Tibial nerve (tissue), 3 donors: ENCODE measurements around the gene SEL1L2.

Source experiments
- CTCF ChIP-seq, 5 experiments: fragments of 200-600 bp in 3 of 5; fragments of 450-650 bp in 2 of 5; sonication (generic) in 3 of 5; IDR thresholded peaks; one replicate each; pipeline ENCODE4 v1.5.1; 2016 to 2019; ENCODE audit warnings: antibody characterized with exemption in 5 of 5, mild to moderate bottlenecking in 3 of 5, moderate library complexity in 2 of 5
- POLR2A ChIP-seq, 2 donors: fragments of 450-650 bp; IDR thresholded peaks; one replicate each; pipeline ENCODE4 v1.6.1; 2017; ENCODE audit warnings: antibody characterized with exemption in 2 of 2, mild to moderate bottlenecking in 2 of 2, moderate library complexity in 2 of 2

- no peak for TF ChIP-seq POLR2A (IDR thresholded peaks at IDR 0.05)
- no peak for TF ChIP-seq CTCF (IDR thresholded peaks at IDR 0.05)
Observed at GRCh38 chr20:14000917-14001316, 10.5 kb upstream of the SEL1L2 start.
